ENCODE measurements around the gene MAP6.

Gene MAP6

DNA sequence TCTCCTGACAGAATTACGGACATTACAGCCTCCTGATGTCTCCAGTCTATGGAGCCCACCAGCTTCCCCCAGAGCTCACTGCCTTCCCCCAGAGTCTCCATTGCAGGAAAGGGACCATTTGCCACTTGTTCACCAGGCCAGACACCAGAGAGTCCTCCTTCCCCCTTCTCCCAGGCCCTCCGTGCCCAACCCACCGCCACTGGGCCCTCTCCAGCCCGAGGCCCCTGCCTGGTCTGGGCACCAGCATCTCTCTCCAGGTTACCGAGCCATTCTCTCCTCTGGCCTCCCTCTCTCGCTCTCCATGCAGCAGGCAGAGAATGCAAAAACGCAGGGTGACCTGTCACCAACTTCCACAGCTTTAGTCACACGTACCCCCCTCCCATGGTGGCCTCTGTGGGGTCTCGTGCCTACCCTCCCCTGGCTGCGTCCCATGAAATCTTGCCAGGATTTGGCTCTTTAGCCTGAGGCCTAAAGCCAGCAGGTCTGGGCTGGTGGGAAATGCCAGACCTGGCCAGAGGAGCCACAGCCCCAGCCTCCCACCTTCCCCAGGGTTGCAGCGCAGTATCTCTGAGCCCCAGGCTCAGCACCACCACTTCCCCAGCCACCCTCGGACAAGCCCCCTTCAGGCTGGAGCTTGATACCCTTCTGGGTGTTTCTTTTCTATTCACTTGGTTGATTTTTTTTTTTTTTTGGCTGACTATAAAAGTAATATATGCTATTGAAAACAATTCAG, 113.6 kb downstream of the MAP6 start:
- TF ChIP-seq GATA2 (IDR thresholded peaks at IDR 0.05; ENCODE audit: low read depth, low read length) (no peak), GATA3 (IDR thresholded peaks at IDR 0.05; ENCODE audit: low read depth, low read length) (no peak)

DNA sequence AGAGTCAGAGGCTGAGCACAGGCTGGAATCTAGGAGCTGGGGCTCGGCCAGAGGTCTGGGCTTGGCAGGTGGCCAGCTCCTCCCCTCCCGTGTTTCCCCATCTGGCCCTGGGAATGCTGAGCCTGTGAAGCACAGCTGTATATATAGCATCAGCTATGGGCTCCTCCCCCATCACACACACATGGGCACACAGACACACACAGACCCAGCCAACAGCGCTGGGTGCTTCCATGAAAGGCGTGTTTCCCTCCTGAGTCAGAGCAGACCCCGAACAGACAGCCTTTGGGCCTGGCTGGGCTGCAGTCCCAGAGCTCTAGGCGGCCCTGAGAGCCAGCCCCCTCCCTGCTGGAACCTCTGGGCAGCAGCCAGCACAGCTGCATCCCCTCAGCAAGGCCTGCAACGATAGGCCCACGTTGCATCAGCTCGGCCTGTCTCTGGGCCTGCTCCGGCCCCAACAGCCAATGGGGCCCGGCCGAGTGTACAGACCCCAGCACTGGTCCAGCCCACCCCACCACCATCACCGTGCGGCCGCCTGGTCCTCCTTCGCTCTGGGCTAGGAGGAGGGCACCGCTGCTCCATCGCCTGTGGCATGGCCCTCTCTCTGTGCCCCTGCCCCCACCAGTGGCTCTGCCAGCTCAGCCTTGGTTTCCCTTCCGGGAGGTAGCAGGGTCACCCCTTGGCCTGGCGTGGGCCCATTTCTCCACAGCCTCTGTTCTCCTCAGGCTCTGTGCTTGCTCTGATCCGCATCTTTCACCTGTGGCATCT, 114.4 kb downstream of the MAP6 start:
- no peak for TF ChIP-seq GATA3 (IDR thresholded peaks at IDR 0.05; ENCODE audit: low read depth, low read length)
- no peak for TF ChIP-seq GATA2 (IDR thresholded peaks at IDR 0.05; ENCODE audit: low read depth, low read length)

DNA sequence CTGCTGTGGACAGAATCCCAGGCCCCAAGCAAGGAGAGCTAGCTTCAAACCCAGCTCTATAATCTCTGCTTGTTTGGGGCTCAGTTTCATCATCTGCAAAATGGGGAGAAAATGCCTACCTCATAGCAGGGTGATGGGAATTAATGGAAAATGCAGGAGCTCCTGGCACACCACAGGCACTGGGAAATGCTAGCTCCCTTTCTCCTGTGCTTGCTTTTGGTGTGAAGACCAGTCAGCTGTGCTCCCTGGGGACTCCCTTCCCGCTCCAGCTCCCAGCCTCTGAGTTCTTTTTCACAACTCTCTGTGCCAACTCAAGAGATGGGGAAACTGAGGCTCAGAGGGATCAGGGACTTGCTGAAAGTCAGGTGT, 115.0 kb downstream of the MAP6 start:
- TF ChIP-seq GATA2 (IDR thresholded peaks at IDR 0.05; ENCODE audit: low read depth, low read length) (no peak), GATA3 (IDR thresholded peaks at IDR 0.05; ENCODE audit: low read depth, low read length) (no peak)

DNA sequence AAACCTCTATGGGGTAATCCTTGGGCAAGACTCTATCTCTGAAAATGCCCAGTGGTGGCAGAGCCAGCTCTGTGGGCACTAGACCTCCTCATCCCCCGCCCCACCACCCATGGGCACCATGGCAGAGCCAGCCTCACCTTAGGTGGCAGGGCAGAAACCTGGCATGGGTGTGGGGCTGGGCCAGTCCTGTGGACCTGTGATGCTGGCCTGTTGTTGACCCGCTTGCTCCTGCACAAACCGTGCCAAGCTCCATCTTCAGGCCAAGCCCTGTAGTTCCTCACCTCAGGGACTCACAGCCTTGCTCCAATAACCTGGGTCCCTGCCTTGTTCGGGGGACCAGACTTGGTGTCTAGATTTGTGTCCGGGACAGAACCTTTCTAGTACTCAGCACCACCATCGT, 115.7 kb downstream of the MAP6 start:
- no peak for TF ChIP-seq GATA3 (IDR thresholded peaks at IDR 0.05; ENCODE audit: low read depth, low read length)
- no peak for TF ChIP-seq GATA2 (IDR thresholded peaks at IDR 0.05; ENCODE audit: low read depth, low read length)

- TF ChIP-seq GATA2 (IDR thresholded peaks at IDR 0.05; ENCODE audit: low read depth, low read length) (no peak), GATA3 (IDR thresholded peaks at IDR 0.05; ENCODE audit: low read depth, low read length) (no peak)
Observed at GRCh38 chr11:75549370-75549958, 119.4 kb downstream of the MAP6 start.

- no peak for TF ChIP-seq GATA2 (IDR thresholded peaks at IDR 0.05; ENCODE audit: low read depth, low read length)
- no peak for TF ChIP-seq GATA3 (IDR thresholded peaks at IDR 0.05; ENCODE audit: low read depth, low read length)
Observed at GRCh38 chr11:75548595-75549272, 120.1 kb downstream of the MAP6 start.

GRCh38 chr11:75547617-75548058, 121.2 kb downstream of the MAP6 start:
- TF ChIP-seq GATA2 (IDR thresholded peaks at IDR 0.05; ENCODE audit: low read depth, low read length) = no peak
- TF ChIP-seq GATA3 (IDR thresholded peaks at IDR 0.05; ENCODE audit: low read depth, low read length) = no peak

- TF ChIP-seq GATA3 (IDR thresholded peaks at IDR 0.05; ENCODE audit: low read depth, low read length) (no peak), GATA2 (IDR thresholded peaks at IDR 0.05; ENCODE audit: low read depth, low read length) (no peak)
Observed at GRCh38 chr11:75547177-75547576, 121.7 kb downstream of the MAP6 start.

GRCh38 chr11:75543806-75544205, 125.0 kb downstream of the MAP6 start:
- TF ChIP-seq GATA2 (IDR thresholded peaks at IDR 0.05; ENCODE audit: low read depth, low read length) = no peak
- TF ChIP-seq GATA3 (IDR thresholded peaks at IDR 0.05; ENCODE audit: low read depth, low read length) = no peak

DNA sequence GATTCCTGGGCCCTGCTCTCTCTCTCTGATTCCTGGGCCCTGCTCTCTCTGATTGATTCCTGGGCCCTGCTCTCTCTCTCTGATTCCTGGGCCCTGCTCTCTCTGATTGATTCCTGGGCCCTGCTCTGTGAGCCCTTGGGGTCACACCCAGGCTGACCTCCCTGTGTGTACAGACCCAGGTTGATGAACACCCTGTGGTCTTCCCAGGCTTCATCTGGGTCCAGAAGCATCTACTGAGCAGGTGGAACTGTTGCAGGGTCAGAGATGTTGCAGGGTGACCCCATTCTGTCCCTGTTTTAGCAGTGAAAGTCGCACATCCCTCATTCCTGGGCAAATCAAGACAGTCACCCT, 126.8 kb downstream of the MAP6 start:
- TF ChIP-seq GATA2 (IDR thresholded peaks at IDR 0.05; ENCODE audit: low read depth, low read length) (no peak), GATA3 (IDR thresholded peaks at IDR 0.05; ENCODE audit: low read depth, low read length) (no peak)

GRCh38 chr11:75541193-75542087, 127.4 kb downstream of the MAP6 start:
- TF ChIP-seq GATA2 (IDR thresholded peaks at IDR 0.05; ENCODE audit: low read depth, low read length) (no peak), GATA3 (IDR thresholded peaks at IDR 0.05; ENCODE audit: low read depth, low read length) (no peak)

DNA sequence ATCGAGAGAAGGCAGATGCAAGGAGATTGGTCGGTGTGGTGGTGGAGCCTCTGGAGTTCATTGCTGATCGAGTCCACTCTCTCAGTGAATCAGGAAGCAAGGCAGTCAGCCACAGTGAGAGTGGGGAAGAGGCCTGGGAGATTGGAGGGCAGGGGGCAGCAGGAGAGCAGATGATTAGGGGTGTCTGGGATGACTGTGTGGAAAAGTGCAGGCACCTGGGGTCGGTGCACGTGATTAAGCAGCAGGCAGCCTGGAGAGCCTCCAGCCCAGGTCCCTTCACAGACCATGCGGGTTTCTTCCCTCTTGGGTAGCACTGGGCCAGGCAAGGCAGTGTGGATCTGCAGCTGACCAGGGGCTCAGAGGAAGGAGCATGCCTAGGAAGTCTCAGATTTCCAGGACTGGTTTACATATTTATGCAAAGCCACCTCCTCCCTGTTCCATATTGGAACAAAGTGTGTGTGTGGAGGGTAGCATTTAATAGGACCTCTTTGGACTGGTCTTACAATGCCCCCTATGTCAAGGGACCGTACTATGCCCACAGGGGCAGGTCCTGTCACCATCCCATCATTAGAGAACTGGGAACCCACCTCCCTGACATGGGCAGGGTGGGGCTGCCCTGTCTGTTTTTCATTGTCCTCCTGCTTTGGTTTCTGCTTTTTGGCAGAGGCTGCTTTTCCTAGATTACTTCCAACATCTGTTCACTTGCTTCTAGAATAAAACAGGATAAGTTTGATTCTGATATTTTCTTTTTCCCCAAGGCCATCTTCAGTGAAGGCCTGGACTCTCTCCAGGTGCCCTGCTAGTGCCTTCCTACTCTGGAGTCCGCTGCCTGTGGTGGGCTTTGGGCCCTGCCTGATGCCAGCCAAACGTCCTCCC, 129.1 kb downstream of the MAP6 start:
- TF ChIP-seq GATA3 (IDR thresholded peaks at IDR 0.05; ENCODE audit: low read depth, low read length) (no peak), GATA2 (IDR thresholded peaks at IDR 0.05; ENCODE audit: low read depth, low read length) (no peak)
